Measurements from ENCODE around the gene ILK. TPM values are rescaled to one million over a fixed set of nuclear protein-coding genes. Genes with fewer than 3 reads are reported as not detected.

The ILK gene
- total and polyA plus RNA-seq, 2 donors (not counting 3 experiments of a cell fraction or from before 2014, with no cell fraction given), result 221 to 296 TPM

DNA sequence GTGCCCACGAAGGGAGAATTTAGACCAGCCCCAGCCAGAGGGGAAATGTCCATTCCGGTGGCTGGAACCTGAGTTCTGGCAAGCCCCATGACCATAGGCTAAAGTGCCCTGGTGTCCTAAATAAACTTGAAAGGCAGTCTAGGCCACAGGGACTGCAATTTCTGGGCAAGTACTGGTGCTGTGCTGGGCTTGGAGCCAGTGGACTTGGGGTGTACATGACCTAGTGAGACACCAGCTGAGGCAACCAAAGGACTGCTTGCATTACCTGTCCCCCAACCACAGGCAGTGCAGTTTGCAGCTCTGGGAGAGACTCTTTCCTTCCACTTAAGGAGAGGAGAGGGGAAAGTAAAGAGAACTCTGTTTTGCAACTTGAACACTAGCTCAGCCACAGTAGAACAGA, 23.9 kb upstream of the ILK start:
- no peaks in the 10 kb centered on the region for H3K27me3 ChIP-seq (ENCODE audit: control insufficient read depth in 2 of 2, insufficient read depth in 2 of 2, low read length in 2 of 2)
- H3K36me3 ChIP-seq (ENCODE audit: control insufficient read depth in 2 of 2, extremely low read depth in 1 of 2, insufficient read depth in 2 of 2, low read length in 2 of 2), result peaks cover 0 to 2% of the 10 kb centered on the region in 2 experiments
- H3K9me1 ChIP-seq (replicated peaks; ENCODE audit: control insufficient read depth, extremely low read depth, insufficient read depth, low read length), result no peaks in the 10 kb centered on the region
- no peak overlapping the region for H3K4me3 ChIP-seq (replicated peaks in 1 of 3; ENCODE audit: insufficient read depth in 1 of 3, low read depth in 1 of 3, low read length in 3 of 3)
- FAIRE-seq (no peak), DNase-seq (ENCODE audit: low read depth, low spot score) (no peak)
- TF ChIP-seq JUN (IDR thresholded peaks at IDR 0.05; ENCODE audit: borderline replicate concordance, insufficient read depth, insufficient read length, low read depth) (no peak), MAX (IDR thresholded peaks at IDR 0.05; ENCODE audit: insufficient read depth, insufficient read length) (no peak), POLR2AphosphoS5 (IDR thresholded peaks at IDR 0.05; ENCODE audit: insufficient read depth, low read depth, low read length) (no peak), GATA2 (IDR thresholded peaks at IDR 0.05; ENCODE audit: insufficient read depth, insufficient read length, low read depth, low read length) (no peak), FOS (IDR thresholded peaks at IDR 0.05; ENCODE audit: borderline replicate concordance, insufficient read depth, low read length) (no peak), MYC (IDR thresholded peaks at IDR 0.05; ENCODE audit: low read depth, low read length) (no peak), POLR2A (IDR thresholded peaks at IDR 0.05; ENCODE audit: low read depth, low read length) (no peak), EZH2 (IDR thresholded peaks at IDR 0.05; ENCODE audit: borderline replicate concordance, low read depth, low read length, severe bottlenecking) (no peak)
- TF ChIP-seq, protein P1, sequence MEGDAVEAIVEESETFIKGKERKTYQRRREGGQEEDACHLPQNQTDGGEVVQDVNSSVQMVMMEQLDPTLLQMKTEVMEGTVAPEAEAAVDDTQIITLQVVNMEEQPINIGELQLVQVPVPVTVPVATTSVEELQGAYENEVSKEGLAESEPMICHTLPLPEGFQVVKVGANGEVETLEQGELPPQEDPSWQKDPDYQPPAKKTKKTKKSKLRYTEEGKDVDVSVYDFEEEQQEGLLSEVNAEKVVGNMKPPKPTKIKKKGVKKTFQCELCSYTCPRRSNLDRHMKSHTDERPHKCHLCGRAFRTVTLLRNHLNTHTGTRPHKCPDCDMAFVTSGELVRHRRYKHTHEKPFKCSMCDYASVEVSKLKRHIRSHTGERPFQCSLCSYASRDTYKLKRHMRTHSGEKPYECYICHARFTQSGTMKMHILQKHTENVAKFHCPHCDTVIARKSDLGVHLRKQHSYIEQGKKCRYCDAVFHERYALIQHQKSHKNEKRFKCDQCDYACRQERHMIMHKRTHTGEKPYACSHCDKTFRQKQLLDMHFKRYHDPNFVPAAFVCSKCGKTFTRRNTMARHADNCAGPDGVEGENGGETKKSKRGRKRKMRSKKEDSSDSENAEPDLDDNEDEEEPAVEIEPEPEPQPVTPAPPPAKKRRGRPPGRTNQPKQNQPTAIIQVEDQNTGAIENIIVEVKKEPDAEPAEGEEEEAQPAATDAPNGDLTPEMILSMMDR (IDR thresholded peaks at IDR 0.05; ENCODE audit: extremely low read depth in 1 of 2, insufficient read depth in 1 of 2, low read depth in 1 of 2, low read length in 2 of 2), result no peak
- intact Hi-C loops (cut with micrococcal nuclease) (no loop called here), dilution Hi-C loops (cut with MboI; ENCODE audit: extremely low pct_ligation_motif_present, low sequenced_read_pairs) (no loop called here)
- BruUV-seq (replicated peaks), result no TSS peak
- H3K4me2 ChIP-seq (ENCODE audit: insufficient read depth, low read length), result no peak overlapping the region
- no peaks in the 10 kb centered on the region for H4K20me1 ChIP-seq (replicated peaks; ENCODE audit: control insufficient read depth, extremely low read depth, insufficient read depth, low read length)
- no peak overlapping the region for H3K9ac ChIP-seq (replicated peaks; ENCODE audit: extremely low read depth, insufficient read depth, low read length)
- no peaks in the 10 kb centered on the region for H3K9me3 ChIP-seq (replicated peaks; ENCODE audit: control insufficient read depth, insufficient read depth, low read length)
- no peak overlapping the region for H2AFZ ChIP-seq (ENCODE audit: low read depth, low read length)
- POLR2A ChIA-PET, result no interaction called here
- H3K4me1 ChIP-seq (ENCODE audit: control insufficient read depth, extremely low read depth, insufficient read depth, low read length), result peaks cover 32% of the 10 kb centered on the region
- no peak overlapping the region for H3K27ac ChIP-seq (ENCODE audit: insufficient read depth, low read depth, low read length)
- CTCF ChIA-PET, result interaction anchor here (0.9 to 1.8 kb wide), 4 partner anchors 8 to 48 kb away, joined by 3 to 5 read pairs (median 4); no protein-coding TSS in a partner anchor
- no peaks in the 10 kb centered on the region for H3K79me2 ChIP-seq (ENCODE audit: control insufficient read depth, insufficient read depth, low read length)

All from endothelial cell of umbilical vein (primary cell).